ENCODE measurements around the gene TCTN3. TPM values are rescaled to one million over a fixed set of nuclear protein-coding genes. Genes with fewer than 3 reads are reported as not detected.
"Not testable (repeated sequence)": the region's sequence is repeated elsewhere in the genome, so short reads cannot be mapped to it uniquely, and the experiment has no call there.

Gene TCTN3
- total RNA-seq, 1 donor from 2014 or later = 16.5 TPM

- DNase-seq = no peak
Observed at GRCh38 chr10:95628786-95629185, 64.9 kb downstream of the TCTN3 start.

DNA sequence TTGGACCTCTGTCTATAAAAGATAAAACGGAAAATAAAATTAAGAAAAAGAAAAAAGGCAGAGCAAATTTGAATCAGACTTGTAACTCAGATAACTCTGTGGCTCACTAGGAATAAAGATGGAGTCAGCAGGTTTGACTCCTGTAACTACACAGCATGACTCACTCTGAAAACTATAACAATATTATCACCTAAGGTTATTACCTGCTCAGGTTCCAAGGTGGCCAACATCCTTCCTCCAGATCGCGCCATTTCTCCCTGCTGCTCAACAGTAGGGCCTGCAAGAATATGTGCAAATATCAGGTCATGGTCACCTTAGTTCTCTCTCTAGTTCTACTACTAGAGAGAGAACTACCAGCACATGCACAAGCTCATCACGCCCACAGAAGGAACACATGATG, 67.2 kb downstream of the TCTN3 start:
- DNase-seq = no peak

DNA sequence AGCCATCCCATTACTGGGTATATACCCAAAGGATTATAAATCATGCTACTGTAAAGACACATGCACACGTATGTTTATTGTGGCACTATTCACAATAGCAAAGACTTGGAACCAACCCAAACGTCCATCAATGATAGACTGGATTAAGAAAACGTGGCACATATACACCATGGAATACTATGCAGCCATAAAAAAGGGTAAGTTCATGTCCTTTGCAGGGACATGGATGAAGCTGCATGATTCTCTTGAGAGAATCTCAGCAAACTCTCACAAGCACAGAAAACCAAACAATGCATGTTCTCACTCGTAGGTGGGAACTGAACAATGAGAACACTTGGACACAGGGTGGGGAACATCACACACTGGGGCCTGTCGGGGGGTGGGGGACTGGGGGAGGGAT, 73.3 kb downstream of the TCTN3 start:
- not testable (repeated sequence) for DNase-seq

GRCh38 chr10:95618101-95618500, 75.6 kb downstream of the TCTN3 start:
- DNase-seq = no peak

DNA sequence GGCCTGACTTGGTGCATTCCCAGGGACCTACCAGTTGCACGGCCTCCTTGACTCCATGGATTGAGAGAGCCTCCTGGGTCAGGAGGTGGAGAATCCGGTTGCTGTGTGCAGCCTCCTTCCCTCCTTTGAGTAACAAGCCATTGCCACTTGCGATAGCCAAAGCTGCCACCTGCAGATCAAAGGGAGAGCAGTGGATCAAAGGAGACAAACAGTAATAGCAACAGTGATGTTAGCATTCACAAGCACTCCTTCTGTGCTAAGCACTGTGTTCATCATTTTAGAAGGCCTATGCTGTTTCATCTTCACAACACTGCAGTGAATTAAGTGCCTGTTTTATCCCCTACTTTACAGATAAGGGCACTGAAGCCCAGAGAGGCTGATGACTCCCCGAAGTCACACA, 77.3 kb downstream of the TCTN3 start:
- DNase-seq = no peak

Other genes with a start within 250 kb of the TCTN3 start
- 123 TPM for gene SORBS1, start 132.6 kb downstream of the TCTN3 start, total RNA-seq
- gene ALDH18A1, start 37.2 kb downstream of the TCTN3 start, total RNA-seq = 39.8 TPM
- gene ENTPD1, start 62.2 kb upstream of the TCTN3 start, total RNA-seq = 9.4 TPM
- gene CC2D2B, start 214.0 kb upstream of the TCTN3 start, total RNA-seq = 2.0 TPM